Thoracic aorta (tissue), 2 donors: ENCODE results near the gene NCKAP5. TPM values are rescaled to one million over a fixed set of nuclear protein-coding genes. Genes with fewer than 3 reads are reported as not detected.

Source experiments
- ATAC-seq: fragments of 150-250 bp; one replicate; pipeline ENCODE4 v1.8.0; 2017; ENCODE audit warnings: low read depth; ENCODE audit not compliant: insufficient number of reproducible peaks, low FRiP score
- DNase-seq: peaks from one replicate; pipeline ENCODE4 v3.0.0-alpha.2; 2020; ENCODE audit warnings: low spot score
- H3K27ac ChIP-seq, 2 donors: fragments of 200-600 bp; sonication (generic); 1 replicate in 1 of 2; 2 replicates in 1 of 2; pipeline ENCODE4 v1.5.1; 2016; ENCODE audit warnings: mild to moderate bottlenecking in 2 of 2, moderate library complexity in 2 of 2
- H3K27me3 ChIP-seq: fragments of 200-600 bp; sonication (generic); replicated peaks from 2 replicates; pipeline ENCODE4 v1.6.0; 2016; ENCODE audit warnings: mild to moderate bottlenecking; ENCODE audit not compliant: insufficient read depth
- H3K36me3 ChIP-seq: fragments of 200-600 bp; sonication (generic); one replicate; pipeline ENCODE4 v1.5.1; 2016
- H3K4me1 ChIP-seq, 2 donors: fragments of 200-600 bp; sonication (generic); 1 replicate in 1 of 2; 2 replicates in 1 of 2; pipeline versions ENCODE4 v1.5.1 to v1.6.0; 2016; ENCODE audit warnings: low read depth in 2 of 2, mild to moderate bottlenecking in 1 of 2; ENCODE audit not compliant: control insufficient read depth in 1 of 2
- H3K4me3 ChIP-seq: fragments of 200-600 bp; sonication (generic); 2 replicates; pipeline ENCODE4 v1.5.1; 2016; ENCODE audit warnings: mild to moderate bottlenecking
- H3K9me3 ChIP-seq: fragments of 200-600 bp; sonication (generic); 2 replicates; pipeline ENCODE4 v1.5.1; 2016
- total RNA-seq, 2 donors: library from RNA; depleted of rRNA; stranded (reverse); fragments of >200 nt; gene quantifications; one replicate each; pipeline versions ENCODE4 v1.1.0 to v1.2.3, GENCODE V29; 2016
- TF ChIP-seq, protein P1 (sequence below): fragments of 200-600 bp; sonication (generic); IDR thresholded peaks from one replicate; pipeline ENCODE4 v1.5.1; 2019; ENCODE audit warnings: antibody characterized with exemption

NCKAP5 gene
- total RNA-seq, 2 donors from 2014 or later: 1.2 to 1.9 TPM

DNA sequence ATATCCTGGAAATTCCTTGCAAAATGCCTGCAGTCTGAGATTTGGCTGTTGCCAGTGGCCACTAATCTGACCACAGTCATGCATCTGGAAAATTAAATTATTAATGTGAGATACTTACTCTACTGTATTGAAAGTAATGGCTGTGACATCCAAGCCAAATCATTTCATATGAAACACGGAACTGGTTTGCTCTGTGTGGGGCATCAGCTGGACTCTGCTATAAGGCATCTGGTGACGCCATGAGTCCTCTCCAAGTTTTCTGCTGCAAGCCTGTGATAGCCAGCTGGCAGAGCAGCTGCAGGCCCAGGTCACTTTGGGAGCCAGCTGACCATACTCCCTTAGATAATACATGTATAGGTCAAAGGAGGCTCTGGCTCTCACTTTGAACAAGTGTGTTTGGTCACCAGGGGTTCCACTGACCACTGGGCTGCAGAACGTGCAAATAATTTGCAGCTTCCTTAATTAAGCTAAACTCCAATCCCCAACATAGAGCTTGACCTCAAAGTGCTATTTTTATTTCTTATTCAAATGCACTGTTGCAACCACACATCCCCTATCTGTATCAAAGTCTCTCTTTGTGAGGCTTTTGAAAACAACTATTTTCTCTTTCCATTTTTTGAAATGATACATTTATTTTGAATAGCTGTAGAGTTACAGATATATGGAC, 152.9 kb downstream of the NCKAP5 start:
- no peaks in the 10 kb centered on the region for H3K4me1 ChIP-seq
- no peak overlapping the region for H3K27ac ChIP-seq
- TF ChIP-seq, protein P1, sequence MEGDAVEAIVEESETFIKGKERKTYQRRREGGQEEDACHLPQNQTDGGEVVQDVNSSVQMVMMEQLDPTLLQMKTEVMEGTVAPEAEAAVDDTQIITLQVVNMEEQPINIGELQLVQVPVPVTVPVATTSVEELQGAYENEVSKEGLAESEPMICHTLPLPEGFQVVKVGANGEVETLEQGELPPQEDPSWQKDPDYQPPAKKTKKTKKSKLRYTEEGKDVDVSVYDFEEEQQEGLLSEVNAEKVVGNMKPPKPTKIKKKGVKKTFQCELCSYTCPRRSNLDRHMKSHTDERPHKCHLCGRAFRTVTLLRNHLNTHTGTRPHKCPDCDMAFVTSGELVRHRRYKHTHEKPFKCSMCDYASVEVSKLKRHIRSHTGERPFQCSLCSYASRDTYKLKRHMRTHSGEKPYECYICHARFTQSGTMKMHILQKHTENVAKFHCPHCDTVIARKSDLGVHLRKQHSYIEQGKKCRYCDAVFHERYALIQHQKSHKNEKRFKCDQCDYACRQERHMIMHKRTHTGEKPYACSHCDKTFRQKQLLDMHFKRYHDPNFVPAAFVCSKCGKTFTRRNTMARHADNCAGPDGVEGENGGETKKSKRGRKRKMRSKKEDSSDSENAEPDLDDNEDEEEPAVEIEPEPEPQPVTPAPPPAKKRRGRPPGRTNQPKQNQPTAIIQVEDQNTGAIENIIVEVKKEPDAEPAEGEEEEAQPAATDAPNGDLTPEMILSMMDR: no peak
- H3K4me3 ChIP-seq: no peak overlapping the region
- no peaks in the 10 kb centered on the region for H3K9me3 ChIP-seq
- ATAC-seq: no peak
- no peaks in the 10 kb centered on the region for H3K36me3 ChIP-seq
- no peaks in the 10 kb centered on the region for H3K27me3 ChIP-seq
- no peak for DNase-seq

DNA sequence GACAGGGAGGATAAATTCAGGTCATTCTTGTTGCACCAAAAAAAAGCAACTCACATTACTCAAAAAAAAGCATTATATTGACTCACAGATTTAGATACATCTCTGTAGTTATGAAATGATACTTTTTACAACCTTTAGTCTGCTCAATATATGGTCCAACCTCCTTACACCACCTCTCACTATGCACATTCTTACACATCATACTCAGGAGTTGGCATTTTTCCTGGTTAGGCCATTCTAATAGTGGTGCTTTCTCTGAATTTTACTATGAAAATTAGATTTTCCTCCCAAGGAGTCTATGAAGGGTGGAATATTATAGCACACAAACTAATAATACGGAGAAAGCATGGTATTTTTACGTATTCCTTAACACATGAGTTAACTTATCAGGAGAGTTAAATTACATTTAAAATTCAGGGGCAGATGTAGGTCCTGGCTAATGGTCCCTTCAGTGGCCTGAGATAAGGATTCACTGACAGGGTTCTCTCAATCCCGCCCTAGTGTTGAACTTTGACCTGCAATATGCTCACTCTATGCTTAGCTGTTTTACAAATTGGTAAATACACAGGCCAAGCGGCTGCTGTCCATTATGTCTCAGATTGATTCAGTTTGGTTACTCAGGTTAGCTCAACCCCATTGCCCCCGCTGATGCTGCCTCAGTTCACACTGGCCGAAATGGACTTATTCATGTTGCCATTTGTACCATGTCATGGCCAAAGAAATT, 153.6 kb downstream of the NCKAP5 start:
- Histone ChIP-seq H3K4me1 (no peaks in the 10 kb centered on the region), H3K36me3 (no peaks in the 10 kb centered on the region), H3K4me3 (no peak overlapping the region), H3K9me3 (no peaks in the 10 kb centered on the region), H3K27ac (no peak overlapping the region), H3K27me3 (no peaks in the 10 kb centered on the region)
- TF ChIP-seq, protein P1: no peak
- no peak for ATAC-seq
- DNase-seq: no peak

DNA sequence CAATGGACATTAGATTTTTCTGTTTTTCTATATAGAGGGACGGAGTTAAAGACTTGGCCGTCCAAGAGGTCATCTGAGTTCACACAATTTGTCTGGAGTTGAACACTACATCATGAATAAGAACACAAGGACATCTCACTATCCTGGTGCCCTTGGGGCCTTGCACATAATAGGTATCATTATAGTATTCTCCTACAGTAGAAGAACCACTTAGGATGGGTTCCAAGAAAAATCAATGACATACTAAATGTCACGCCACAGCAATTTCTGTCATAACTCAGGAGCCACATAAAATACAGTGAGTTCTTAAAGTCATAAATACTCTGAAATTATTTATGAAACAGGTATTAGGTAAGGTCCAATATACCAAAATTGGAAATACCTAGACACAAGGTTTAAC, 154.4 kb downstream of the NCKAP5 start:
- no peak for ATAC-seq
- no peak overlapping the region for H3K4me3 ChIP-seq
- DNase-seq: no peak
- TF ChIP-seq, protein P1: no peak
- H3K4me1 ChIP-seq: no peaks in the 10 kb centered on the region
- H3K36me3 ChIP-seq: no peaks in the 10 kb centered on the region
- H3K9me3 ChIP-seq: no peaks in the 10 kb centered on the region
- no peaks in the 10 kb centered on the region for H3K27me3 ChIP-seq
- no peak overlapping the region for H3K27ac ChIP-seq

DNA sequence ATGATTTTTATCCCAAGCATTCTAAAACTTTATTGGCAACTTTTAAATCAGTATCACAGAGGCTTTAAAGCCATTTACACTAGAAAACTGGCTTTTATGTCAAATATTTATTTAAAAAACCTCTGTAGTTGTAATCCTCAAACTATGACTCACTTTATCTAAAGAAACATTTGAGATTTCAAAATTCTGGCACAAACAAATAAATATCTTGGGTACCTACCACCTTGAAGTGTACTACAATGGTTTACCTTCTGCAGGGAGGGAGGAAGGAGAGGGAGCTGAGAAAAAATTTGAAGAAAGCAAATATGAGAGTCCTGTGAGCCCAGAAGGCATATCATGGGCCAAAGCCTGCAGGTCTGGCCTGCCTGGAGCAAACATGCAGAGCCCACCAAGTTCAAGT, 155.6 kb downstream of the NCKAP5 start:
- TF ChIP-seq, protein P1: no peak
- H3K36me3 ChIP-seq: no peaks in the 10 kb centered on the region
- H3K27me3 ChIP-seq: no peaks in the 10 kb centered on the region
- DNase-seq: no peak
- H3K4me3 ChIP-seq: no peak overlapping the region
- ATAC-seq: no peak
- H3K4me1 ChIP-seq: no peaks in the 10 kb centered on the region
- no peaks in the 10 kb centered on the region for H3K9me3 ChIP-seq
- no peak overlapping the region for H3K27ac ChIP-seq

DNA sequence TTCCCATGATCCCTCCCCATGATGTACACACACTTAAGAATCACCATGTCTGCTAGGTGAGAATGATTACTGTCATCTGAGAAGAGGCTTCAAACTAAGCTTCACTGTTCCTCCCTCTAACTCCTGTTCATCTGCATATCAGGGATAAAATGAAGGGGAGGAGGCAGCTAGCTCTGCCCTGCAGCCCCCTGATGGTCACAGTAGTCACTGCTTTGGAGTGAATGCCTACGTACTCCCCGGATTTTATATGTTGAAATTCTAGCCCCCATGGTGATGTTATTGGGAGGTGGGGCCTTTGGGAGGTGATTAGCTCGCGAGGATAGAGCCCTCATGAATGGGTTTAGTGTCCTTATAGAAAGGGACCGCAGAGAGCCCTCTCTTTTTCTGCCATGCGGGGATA, 156.4 kb downstream of the NCKAP5 start:
- TF ChIP-seq, protein P1: no peak
- no peaks in the 10 kb centered on the region for H3K36me3 ChIP-seq
- H3K27me3 ChIP-seq: no peaks in the 10 kb centered on the region
- no peak for ATAC-seq
- no peak overlapping the region for H3K27ac ChIP-seq
- no peaks in the 10 kb centered on the region for H3K9me3 ChIP-seq
- H3K4me3 ChIP-seq: no peak overlapping the region
- no peak for DNase-seq
- H3K4me1 ChIP-seq: no peaks in the 10 kb centered on the region
